Measurements from ENCODE around the gene PACSIN2. TPM values are rescaled to one million over a fixed set of nuclear protein-coding genes. Genes with fewer than 3 reads are reported as not detected.

Gene PACSIN2
- total RNA-seq, 4 donors from 2014 or later: 73.1 to 171 (median 107) TPM

- TF ChIP-seq EP300 (IDR thresholded peaks at IDR 0.05) (no peak), POLR2A (IDR thresholded peaks at IDR 0.05) (no peak), POLR2AphosphoS5 (IDR thresholded peaks at IDR 0.05) (no peak), CTCF (IDR thresholded peaks at IDR 0.05) (no peak)
- H3K4me1 ChIP-seq: peaks cover 0 to 29% (median 12%) of the 10 kb centered on the region in 3 donors
- no peaks in the 10 kb centered on the region for H3K27me3 ChIP-seq
- no peak overlapping the region for H3K4me3 ChIP-seq
- H3K27ac ChIP-seq: no peak overlapping the region
- H3K36me3 ChIP-seq: peaks cover 0 to 24% of the 10 kb centered on the region in 2 donors
- H3K9me3 ChIP-seq: no peaks in the 10 kb centered on the region
- ATAC-seq: no peak
- WGBS, 2 donors (ENCODE audit: low coverage in 1 of 2): 93 to 100% methylated on average over 2 to 3 of the region's 7 CpGs
Measured at GRCh38 chr22:42866100-42866499, 148.8 kb downstream of the PACSIN2 start.

DNA sequence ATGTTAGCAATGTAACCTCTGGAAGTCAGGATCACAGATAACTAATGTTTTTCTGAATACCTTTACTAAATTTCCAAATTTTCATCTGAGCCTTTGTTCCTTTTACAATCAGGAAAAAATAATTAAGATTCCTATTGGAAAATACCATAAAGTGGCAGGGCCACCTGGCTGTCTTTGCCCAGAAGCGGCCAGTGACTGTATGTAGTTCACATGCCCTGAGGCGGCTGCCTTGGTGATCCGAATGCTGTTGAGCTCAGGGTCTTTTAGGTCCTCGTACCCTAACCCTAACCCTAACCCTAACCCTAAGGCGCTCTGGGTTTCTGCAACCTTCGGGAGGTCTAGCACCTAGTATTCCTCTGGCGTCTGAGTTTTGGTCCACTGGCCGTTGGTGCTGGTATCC lies 149.4 kb downstream of the PACSIN2 start:
- no peak for TF ChIP-seq POLR2AphosphoS5 (IDR thresholded peaks at IDR 0.05)
- TF ChIP-seq CTCF (IDR thresholded peaks at IDR 0.05): no peak
- no peak for TF ChIP-seq POLR2A (IDR thresholded peaks at IDR 0.05)
- ATAC-seq: no peak
- Histone ChIP-seq H3K9me3 (no peaks in the 10 kb centered on the region), H3K4me3 (no peak overlapping the region), H3K27me3 (no peaks in the 10 kb centered on the region), H3K4me1 (peaks cover 0 to 29% (median 12%) of the 10 kb centered on the region in 3 donors), H3K27ac (no peak overlapping the region), H3K36me3 (peaks cover 0 to 18% of the 10 kb centered on the region in 2 donors)
- WGBS, 2 donors (ENCODE audit: low coverage in 1 of 2): 83 to 85% methylated on average over 7 to 8 of the region's 8 CpGs

GRCh38 chr22:42863349-42863961 lies 151.5 kb downstream of the PACSIN2 start:
- TF ChIP-seq POLR2AphosphoS5 (IDR thresholded peaks at IDR 0.05) (no peak), CTCF (IDR thresholded peaks at IDR 0.05) (no peak), EP300 (IDR thresholded peaks at IDR 0.05) (no peak), POLR2A (IDR thresholded peaks at IDR 0.05) (no peak)
- H3K4me1 ChIP-seq: peaks cover 0 to 14% (median 2%) of the 10 kb centered on the region in 3 donors
- H3K27me3 ChIP-seq: no peaks in the 10 kb centered on the region
- no peak overlapping the region for H3K27ac ChIP-seq
- peaks cover 0 to 5% of the 10 kb centered on the region in 2 donors for H3K36me3 ChIP-seq
- H3K4me3 ChIP-seq: no peak overlapping the region
- H3K9me3 ChIP-seq: no peaks in the 10 kb centered on the region
- no peak for ATAC-seq
- 61 to 86% methylated on average over 1 to 3 of the region's 4 CpGs for WGBS, 2 donors (ENCODE audit: low coverage in 1 of 2)

GRCh38 chr22:42862045-42862734 lies 152.8 kb downstream of the PACSIN2 start:
- no peaks in the 10 kb centered on the region for H3K9me3 ChIP-seq
- peaks cover 0 to 14% (median 0%) of the 10 kb centered on the region in 3 donors for H3K4me1 ChIP-seq
- peaks cover 0 to 5% of the 10 kb centered on the region in 2 donors for H3K36me3 ChIP-seq
- H3K4me3 ChIP-seq: no peak overlapping the region
- no peaks in the 10 kb centered on the region for H3K27me3 ChIP-seq
- WGBS, 2 donors (ENCODE audit: low coverage in 1 of 2): 81 to 92% methylated on average over 4 to 5 of the region's 7 CpGs
- no peak overlapping the region for H3K27ac ChIP-seq
- no peak for ATAC-seq
- TF ChIP-seq POLR2A (IDR thresholded peaks at IDR 0.05): no peak

- Histone ChIP-seq H3K9me3 (no peaks in the 10 kb centered on the region), H3K4me3 (no peak overlapping the region), H3K36me3 (peaks cover 0 to 5% of the 10 kb centered on the region in 2 donors), H3K4me1 (peaks cover 0 to 14% (median 0%) of the 10 kb centered on the region in 3 donors), H3K27me3 (no peaks in the 10 kb centered on the region), H3K27ac (no peak overlapping the region)
- WGBS, 2 donors (ENCODE audit: low coverage in 1 of 2): 32 to 74% methylated on average over 3 to 4 of the region's 4 CpGs
- no peak for ATAC-seq
- no peak for TF ChIP-seq CTCF (IDR thresholded peaks at IDR 0.05)
- TF ChIP-seq POLR2A (IDR thresholded peaks at IDR 0.05): no peak
- no peak for TF ChIP-seq POLR2AphosphoS5 (IDR thresholded peaks at IDR 0.05)
- no peak for TF ChIP-seq EP300 (IDR thresholded peaks at IDR 0.05)
Measured at GRCh38 chr22:42860968-42861367, 154.0 kb downstream of the PACSIN2 start.

Data from gastroesophageal sphincter (tissue), 4 donors.